OCI-LY1 (cell line): ENCODE data around the gene TBC1D20.

ENCODE experiments used
- EZH2 ChIP-seq: fragments of 200-600 bp; sonication (generic), shearing (Covaris generic); IDR thresholded peaks from 2 replicates; pipeline ENCODE4 v1.8.0; 2017; ENCODE audit warnings: borderline replicate concordance, mixed run types, mild to moderate bottlenecking, antibody characterized with exemption, low read length, moderate library complexity, mixed read lengths
- TF ChIP-seq, protein P1 (sequence below): fragments of 200-600 bp; sonication (generic), shearing (Covaris generic); IDR thresholded peaks from 2 replicates; pipeline ENCODE4 v1.5.1; 2017; ENCODE audit warnings: mild to moderate bottlenecking, antibody characterized with exemption, low read length, moderate library complexity, mixed read lengths

DNA sequence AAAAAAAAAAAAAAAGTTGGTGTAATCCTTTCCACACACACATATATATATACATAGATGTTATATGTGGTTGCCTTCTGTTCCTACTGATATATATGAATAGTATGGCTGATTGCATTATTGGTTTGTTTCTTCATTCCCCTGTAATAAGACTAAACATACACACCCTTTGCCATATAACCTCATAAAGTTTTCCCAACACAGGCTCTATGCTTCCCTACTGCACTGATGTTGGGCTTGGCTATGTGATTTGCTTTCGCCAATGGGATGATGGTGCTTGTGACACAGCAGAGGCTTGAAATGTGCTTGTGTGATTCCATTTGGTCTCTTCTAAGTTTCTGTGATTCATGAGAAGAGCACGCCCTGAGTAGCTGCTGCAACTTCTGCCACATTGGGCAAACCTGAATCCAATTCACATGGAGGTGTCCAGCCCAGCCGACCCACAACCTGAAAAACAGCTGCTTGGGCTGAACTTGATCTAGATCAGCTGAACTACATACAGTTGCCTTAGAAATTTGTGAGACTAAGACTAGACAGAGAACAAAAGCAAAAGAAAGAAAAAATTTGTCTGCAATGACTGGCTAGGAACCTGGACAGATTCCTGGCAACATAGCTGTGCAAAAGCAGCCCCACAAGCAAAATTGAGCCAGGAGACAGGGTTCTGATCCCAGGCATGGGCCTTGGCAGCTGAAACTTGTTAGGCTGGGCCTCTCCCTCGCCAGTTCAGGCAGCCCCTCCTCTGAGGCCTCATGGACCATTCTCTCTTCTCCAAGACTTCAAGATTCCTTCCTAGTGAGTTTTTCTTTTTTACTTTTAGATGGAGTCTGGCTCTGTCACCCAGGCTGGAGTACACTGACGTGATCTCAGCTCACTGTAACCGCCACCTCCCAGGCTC lies 13.4 kb upstream of the TBC1D20 start:
- TF ChIP-seq, protein P1, sequence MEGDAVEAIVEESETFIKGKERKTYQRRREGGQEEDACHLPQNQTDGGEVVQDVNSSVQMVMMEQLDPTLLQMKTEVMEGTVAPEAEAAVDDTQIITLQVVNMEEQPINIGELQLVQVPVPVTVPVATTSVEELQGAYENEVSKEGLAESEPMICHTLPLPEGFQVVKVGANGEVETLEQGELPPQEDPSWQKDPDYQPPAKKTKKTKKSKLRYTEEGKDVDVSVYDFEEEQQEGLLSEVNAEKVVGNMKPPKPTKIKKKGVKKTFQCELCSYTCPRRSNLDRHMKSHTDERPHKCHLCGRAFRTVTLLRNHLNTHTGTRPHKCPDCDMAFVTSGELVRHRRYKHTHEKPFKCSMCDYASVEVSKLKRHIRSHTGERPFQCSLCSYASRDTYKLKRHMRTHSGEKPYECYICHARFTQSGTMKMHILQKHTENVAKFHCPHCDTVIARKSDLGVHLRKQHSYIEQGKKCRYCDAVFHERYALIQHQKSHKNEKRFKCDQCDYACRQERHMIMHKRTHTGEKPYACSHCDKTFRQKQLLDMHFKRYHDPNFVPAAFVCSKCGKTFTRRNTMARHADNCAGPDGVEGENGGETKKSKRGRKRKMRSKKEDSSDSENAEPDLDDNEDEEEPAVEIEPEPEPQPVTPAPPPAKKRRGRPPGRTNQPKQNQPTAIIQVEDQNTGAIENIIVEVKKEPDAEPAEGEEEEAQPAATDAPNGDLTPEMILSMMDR, result no peak
- no peak for TF ChIP-seq EZH2
